ENCODE data around the gene PLPP1. TPM values are rescaled to one million over a fixed set of nuclear protein-coding genes. Genes with fewer than 3 reads are reported as not detected.
A peak's percentile ranks its signal among the peaks of the same experiment; 100 is the strongest.

PLPP1 gene
- 38.9 and 42.0 TPM in 2 replicates for total RNA-seq
- long read RNA-seq, transcript PLPP1-202 (6 exons, 1,597 nt), result major isoform, 30 of 35 reads
- long read RNA-seq, partial matches to known transcripts, result 1 of 35 reads
- long read RNA-seq, other reads (novel, unspliced or antisense), result 2 of 35 reads

GRCh38 chr5:55534436-55535198 is at the start of gene PLPP1:
Gene PLPP1 (minus strand): TSS chr5:55534964. CDS start chr5:55534629, 335 bp downstream.
- Mint-ChIP-seq H3K27me3 (ENCODE audit: unreplicated experiment) (no peaks in the 10 kb centered on the region), H3K27ac (ENCODE audit: unreplicated experiment) (peak within 1 kb of the TSS; percentile 71), H3K9me3 (ENCODE audit: unreplicated experiment) (no peaks in the 10 kb centered on the region), H3K4me3 (ENCODE audit: unreplicated experiment) (peak within 1 kb of the TSS; percentile 90), H3K36me3 (ENCODE audit: unreplicated experiment) (peaks cover 9% of the 10 kb centered on the region), H3K4me1 (ENCODE audit: unreplicated experiment) (peaks cover 42% of the 10 kb centered on the region)
- TF ChIP-seq, protein P1, sequence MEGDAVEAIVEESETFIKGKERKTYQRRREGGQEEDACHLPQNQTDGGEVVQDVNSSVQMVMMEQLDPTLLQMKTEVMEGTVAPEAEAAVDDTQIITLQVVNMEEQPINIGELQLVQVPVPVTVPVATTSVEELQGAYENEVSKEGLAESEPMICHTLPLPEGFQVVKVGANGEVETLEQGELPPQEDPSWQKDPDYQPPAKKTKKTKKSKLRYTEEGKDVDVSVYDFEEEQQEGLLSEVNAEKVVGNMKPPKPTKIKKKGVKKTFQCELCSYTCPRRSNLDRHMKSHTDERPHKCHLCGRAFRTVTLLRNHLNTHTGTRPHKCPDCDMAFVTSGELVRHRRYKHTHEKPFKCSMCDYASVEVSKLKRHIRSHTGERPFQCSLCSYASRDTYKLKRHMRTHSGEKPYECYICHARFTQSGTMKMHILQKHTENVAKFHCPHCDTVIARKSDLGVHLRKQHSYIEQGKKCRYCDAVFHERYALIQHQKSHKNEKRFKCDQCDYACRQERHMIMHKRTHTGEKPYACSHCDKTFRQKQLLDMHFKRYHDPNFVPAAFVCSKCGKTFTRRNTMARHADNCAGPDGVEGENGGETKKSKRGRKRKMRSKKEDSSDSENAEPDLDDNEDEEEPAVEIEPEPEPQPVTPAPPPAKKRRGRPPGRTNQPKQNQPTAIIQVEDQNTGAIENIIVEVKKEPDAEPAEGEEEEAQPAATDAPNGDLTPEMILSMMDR (IDR thresholded peaks at IDR 0.05), result peak; percentile 11
- peak; percentile 96 for DNase-seq (ENCODE audit: extremely low spot score, unreplicated experiment)

- H3K4me1 Mint-ChIP-seq (ENCODE audit: unreplicated experiment), result peaks cover 4% of the 10 kb centered on the region
- H3K27me3 Mint-ChIP-seq (ENCODE audit: unreplicated experiment), result no peaks in the 10 kb centered on the region
- TF ChIP-seq, protein P1 (IDR thresholded peaks at IDR 0.05), result no peak
Measured at GRCh38 chr5:55583578-55583977, 48.8 kb upstream of the PLPP1 start.

DNA sequence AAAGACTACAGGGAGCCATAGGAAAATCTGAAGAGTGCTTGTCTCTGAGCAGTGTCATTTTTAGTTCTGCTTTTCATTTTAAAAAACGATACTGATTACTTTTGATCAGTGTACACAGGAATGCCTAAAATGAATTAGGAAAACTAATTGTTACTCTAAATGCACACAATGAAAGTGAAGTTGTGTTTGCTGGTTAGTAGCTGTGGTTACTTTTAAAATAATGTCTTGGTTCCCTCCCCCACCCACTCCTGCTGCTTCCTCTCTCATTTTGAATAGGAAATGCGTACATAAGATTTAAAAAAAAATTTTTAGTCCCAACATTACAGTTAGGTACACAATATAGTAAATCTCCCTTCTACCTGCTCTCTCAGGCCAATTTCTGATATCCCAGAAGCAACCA is 47.5 kb upstream of the PLPP1 start:
- Mint-ChIP-seq H3K27ac (ENCODE audit: unreplicated experiment) (no peak overlapping the region), H3K36me3 (ENCODE audit: unreplicated experiment) (no peaks in the 10 kb centered on the region), H3K9me3 (ENCODE audit: unreplicated experiment) (no peaks in the 10 kb centered on the region), H3K4me1 (ENCODE audit: unreplicated experiment) (peaks cover 7% of the 10 kb centered on the region), H3K27me3 (ENCODE audit: unreplicated experiment) (no peaks in the 10 kb centered on the region), H3K4me3 (ENCODE audit: unreplicated experiment) (no peak overlapping the region)
- TF ChIP-seq, protein P1 (IDR thresholded peaks at IDR 0.05), result no peak
- DNase-seq (ENCODE audit: extremely low spot score, unreplicated experiment), result no peak

More at GRCh38 chr5:55583578-55583977, 48.8 kb upstream of the PLPP1 start:
- Mint-ChIP-seq H3K4me3 (ENCODE audit: unreplicated experiment) (no peak overlapping the region), H3K27ac (ENCODE audit: unreplicated experiment) (no peak overlapping the region), H3K9me3 (ENCODE audit: unreplicated experiment) (no peaks in the 10 kb centered on the region), H3K36me3 (ENCODE audit: unreplicated experiment) (no peaks in the 10 kb centered on the region)
- peak; percentile 36 for DNase-seq (ENCODE audit: extremely low spot score, unreplicated experiment)

- peaks cover 8% of the 10 kb centered on the region for H3K4me1 Mint-ChIP-seq (ENCODE audit: unreplicated experiment)
- H3K9me3 Mint-ChIP-seq (ENCODE audit: unreplicated experiment), result no peaks in the 10 kb centered on the region
- TF ChIP-seq, protein P1 (IDR thresholded peaks at IDR 0.05), result no peak
- H3K27ac Mint-ChIP-seq (ENCODE audit: unreplicated experiment), result no peak overlapping the region
- H3K36me3 Mint-ChIP-seq (ENCODE audit: unreplicated experiment), result no peaks in the 10 kb centered on the region
- H3K4me3 Mint-ChIP-seq (ENCODE audit: unreplicated experiment), result no peak overlapping the region
- no peaks in the 10 kb centered on the region for H3K27me3 Mint-ChIP-seq (ENCODE audit: unreplicated experiment)
- no peak for DNase-seq (ENCODE audit: extremely low spot score, unreplicated experiment)
Measured at GRCh38 chr5:55580042-55580441, 45.3 kb upstream of the PLPP1 start.

DNA sequence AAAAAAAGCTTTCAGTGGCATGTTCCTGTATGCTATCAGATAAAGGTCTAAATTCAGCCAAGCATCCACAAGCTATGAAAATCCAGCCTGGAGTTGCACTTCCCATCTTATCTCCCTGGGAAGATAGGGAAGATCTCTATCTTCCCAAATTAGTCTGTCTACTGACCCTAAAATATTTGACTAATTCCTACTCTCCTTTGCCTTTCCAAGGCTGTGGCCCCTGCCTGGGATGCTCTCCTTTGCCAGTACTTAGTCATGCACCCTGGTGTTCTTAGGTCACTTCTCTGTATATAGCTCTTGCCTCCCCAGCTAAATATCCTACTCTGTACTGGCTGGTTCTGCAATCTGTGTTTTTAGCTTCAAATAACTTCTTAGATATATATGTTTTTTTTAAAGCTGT is 44.0 kb upstream of the PLPP1 start:
- no peaks in the 10 kb centered on the region for H3K27me3 Mint-ChIP-seq (ENCODE audit: unreplicated experiment)
- H3K36me3 Mint-ChIP-seq (ENCODE audit: unreplicated experiment), result no peaks in the 10 kb centered on the region
- no peak overlapping the region for H3K27ac Mint-ChIP-seq (ENCODE audit: unreplicated experiment)
- TF ChIP-seq, protein P1 (IDR thresholded peaks at IDR 0.05), result no peak
- H3K4me3 Mint-ChIP-seq (ENCODE audit: unreplicated experiment), result no peak overlapping the region
- DNase-seq (ENCODE audit: extremely low spot score, unreplicated experiment), result peak; percentile 25
- no peaks in the 10 kb centered on the region for H3K9me3 Mint-ChIP-seq (ENCODE audit: unreplicated experiment)
- peaks cover 8% of the 10 kb centered on the region for H3K4me1 Mint-ChIP-seq (ENCODE audit: unreplicated experiment)

All from osteocyte (in vitro differentiated cells).